ENCODE measurements around the gene SOBP.
"Not testable (repeated sequence)": the region's sequence is repeated elsewhere in the genome, so short reads cannot be mapped to it uniquely, and the experiment has no call there.

The SOBP gene

DNA sequence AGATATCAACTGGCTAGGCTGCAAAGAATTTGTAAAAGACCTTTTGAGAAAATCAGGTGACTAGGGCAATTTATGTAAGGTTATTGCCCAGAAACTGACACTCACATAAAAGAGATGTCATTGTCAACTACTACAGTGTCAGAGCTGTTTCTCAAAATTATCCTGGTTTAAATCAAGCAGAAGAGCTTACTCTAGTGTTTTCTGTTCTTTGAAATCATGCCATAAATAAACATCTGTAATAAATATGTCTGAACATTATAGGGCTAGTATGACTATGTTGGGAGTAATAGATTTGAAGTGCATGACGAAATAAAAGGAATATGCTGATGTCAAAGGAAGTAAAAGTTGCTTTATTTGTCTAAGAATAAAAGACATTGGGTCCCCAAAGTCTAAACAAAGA is 19.6 kb upstream of the SOBP start:
- CTCF ChIA-PET = interaction anchor here (1.0 to 2.0 kb wide), 2 partner anchors 12 to 152 kb away, joined by 3 to 4 read pairs; no protein-coding TSS in a partner anchor
- POLR2A ChIA-PET = no interaction called here
- DNase-seq (ENCODE audit: extremely low spot score) = no peak
- TF ChIP-seq, protein P1, sequence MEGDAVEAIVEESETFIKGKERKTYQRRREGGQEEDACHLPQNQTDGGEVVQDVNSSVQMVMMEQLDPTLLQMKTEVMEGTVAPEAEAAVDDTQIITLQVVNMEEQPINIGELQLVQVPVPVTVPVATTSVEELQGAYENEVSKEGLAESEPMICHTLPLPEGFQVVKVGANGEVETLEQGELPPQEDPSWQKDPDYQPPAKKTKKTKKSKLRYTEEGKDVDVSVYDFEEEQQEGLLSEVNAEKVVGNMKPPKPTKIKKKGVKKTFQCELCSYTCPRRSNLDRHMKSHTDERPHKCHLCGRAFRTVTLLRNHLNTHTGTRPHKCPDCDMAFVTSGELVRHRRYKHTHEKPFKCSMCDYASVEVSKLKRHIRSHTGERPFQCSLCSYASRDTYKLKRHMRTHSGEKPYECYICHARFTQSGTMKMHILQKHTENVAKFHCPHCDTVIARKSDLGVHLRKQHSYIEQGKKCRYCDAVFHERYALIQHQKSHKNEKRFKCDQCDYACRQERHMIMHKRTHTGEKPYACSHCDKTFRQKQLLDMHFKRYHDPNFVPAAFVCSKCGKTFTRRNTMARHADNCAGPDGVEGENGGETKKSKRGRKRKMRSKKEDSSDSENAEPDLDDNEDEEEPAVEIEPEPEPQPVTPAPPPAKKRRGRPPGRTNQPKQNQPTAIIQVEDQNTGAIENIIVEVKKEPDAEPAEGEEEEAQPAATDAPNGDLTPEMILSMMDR (IDR thresholded peaks at IDR 0.05; ENCODE audit: control extremely low read depth, extremely low read depth, low read depth, missing control alignments) = no peak

DNA sequence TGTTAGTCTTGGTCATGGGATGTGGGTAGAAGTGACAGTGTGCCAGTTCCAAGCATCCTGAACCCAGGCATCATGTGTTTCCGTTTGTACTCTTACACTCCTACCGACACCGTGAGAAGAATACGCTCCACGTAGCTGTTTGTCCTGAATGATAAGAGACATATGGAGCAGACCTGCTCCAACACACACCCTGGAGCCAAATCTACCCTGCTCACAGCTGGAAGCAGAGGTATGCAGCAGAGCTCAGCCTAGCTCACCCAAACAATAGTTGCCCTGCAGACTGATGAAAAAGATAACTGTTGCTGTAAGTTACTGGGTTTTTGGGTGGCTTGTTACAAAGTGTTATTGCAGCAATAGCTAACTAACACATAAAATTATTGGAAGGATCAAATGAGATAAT is 16.3 kb upstream of the SOBP start:
- TF ChIP-seq, protein P1 (IDR thresholded peaks at IDR 0.05; ENCODE audit: control extremely low read depth, extremely low read depth, low read depth, missing control alignments) = no peak
- no peak for DNase-seq (ENCODE audit: extremely low spot score)
- CTCF ChIA-PET = interaction anchor here (1.0 to 1.2 kb wide), 3 partner anchors 13 to 69 kb away, joined by 3 read pairs; no protein-coding TSS in a partner anchor
- POLR2A ChIA-PET = no interaction called here

DNA sequence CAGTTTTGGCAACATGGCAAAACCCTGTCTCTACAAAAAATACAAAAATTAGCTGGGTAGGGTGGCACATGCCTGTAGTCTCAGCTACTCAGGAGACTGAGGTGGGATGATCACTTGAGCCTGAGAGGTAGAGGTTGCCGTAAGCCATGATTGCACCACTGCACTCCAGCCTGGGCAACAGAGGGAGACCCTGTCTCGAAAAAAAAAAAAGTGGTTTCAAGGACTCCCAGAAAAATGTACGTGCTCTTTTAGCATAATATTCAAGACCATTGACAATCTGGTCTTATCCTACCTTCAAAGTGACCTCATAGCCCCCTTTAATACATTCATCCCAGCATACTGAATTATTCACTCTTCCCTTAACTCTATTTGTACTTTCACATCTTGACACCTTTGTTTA is 14.6 kb upstream of the SOBP start:
- DNase-seq (ENCODE audit: extremely low spot score); POLR2A ChIA-PET; CTCF ChIA-PET: not testable (repeated sequence)

DNA sequence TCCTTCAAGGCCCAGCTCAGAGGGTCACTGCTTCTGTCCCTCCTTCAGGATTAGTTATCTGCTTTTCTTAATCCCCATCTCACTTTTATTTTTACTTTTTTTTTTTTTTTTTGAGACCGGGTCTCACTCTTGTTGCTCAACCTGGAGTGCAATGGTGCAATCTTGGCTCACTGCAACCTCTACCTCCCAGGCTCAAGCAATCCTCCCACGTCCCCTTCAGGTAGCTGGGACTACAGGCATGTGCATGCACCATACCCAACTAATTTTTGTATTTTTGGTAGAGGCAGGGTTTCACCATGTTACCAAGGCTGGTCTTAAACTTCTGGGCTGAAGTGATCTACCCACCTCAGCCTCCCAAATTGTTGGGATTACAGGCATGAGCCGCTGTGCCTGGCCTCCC is 14.1 kb upstream of the SOBP start:
- DNase-seq (ENCODE audit: extremely low spot score); POLR2A ChIA-PET; CTCF ChIA-PET: not testable (repeated sequence)

DNA sequence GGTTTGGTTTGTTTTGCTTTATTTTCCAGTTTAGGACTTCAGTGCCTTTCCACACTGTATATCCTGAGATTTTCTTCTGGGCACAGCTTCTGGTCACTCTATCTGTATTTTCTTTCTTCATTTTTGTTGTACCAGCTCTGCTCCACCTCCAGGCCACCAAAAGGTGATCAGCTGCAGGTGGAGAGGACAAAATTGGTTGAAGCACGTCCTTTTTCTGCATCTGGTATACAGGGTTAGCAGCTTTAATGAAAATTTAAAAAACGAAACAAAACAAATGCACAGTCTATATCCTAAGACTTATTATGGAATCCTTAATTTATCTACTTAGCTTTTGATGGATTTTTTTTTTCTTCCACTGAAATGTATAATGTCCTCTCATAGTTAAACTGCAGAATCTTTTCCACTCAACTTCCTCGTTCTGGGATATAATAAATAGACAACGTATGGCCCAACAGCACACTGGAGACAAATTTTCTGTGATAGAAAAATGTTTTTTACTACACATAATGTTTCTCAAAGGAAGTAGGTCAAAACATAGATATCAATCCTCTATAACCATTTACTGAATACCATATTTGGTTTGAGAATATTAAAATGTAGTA is 10.7 kb upstream of the SOBP start:
- ChIA-PET CTCF (no interaction called here), POLR2A (no interaction called here)
- DNase-seq (ENCODE audit: extremely low spot score) = no peak
- TF ChIP-seq, protein P1 (IDR thresholded peaks at IDR 0.05; ENCODE audit: control extremely low read depth, extremely low read depth, low read depth, missing control alignments) = no peak

DNA sequence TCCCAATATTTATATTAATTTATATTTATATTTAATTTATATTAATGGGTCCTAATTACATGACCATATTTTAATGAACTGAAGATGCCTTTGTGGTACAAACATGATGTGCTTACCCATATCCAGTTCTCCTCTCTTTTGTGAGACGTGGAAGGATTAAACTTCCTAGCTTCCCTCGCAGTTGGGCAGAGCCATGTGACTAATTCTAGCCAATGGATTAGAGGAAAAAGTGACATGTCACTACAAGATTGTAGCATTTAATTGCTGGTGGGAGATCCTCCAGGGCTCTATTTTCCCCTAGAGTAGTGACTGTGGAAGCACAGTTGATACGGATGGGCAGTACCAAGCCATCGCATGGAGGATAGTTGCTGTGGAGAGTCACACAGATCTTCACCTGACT is 4.8 kb upstream of the SOBP start:
- DNase-seq (ENCODE audit: extremely low spot score) = no peak
- TF ChIP-seq, protein P1 (IDR thresholded peaks at IDR 0.05; ENCODE audit: control extremely low read depth, extremely low read depth, low read depth, missing control alignments) = no peak
- CTCF ChIA-PET = no interaction called here
- POLR2A ChIA-PET = no interaction called here

DNA sequence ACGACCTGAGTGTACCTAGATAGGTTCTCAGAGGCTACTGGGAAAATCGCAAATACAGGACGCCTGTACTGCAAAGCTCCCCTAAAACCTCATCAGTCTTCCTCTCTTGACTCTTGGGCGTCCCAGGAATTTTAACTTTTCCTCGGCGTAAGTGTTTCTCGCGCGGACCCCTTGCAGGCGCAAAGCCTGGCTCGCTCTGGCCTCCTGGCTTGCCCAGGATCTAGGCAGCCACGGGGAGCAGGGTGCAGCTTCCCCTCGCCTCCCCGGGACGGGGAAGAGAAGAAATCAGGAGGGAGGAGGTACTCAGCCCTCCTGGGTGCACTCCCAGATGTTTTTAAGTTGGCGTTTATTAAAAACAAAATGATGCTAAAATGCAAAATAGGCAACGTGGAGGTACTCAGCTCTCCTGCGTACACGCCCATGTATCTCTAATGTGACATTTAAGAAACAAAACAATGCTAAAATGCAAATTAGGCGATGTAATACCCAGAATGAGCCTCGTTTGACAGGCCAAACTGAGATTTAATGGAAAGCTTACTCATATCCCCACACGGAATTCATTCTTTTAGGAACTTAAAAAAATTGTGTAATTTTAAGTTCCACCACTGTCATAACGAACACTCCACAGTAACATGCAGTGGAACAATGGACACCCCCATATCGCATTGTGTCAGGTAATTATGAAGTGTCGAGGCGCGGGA is 1.6 kb upstream of the SOBP start:
- ChIA-PET CTCF (interaction anchor here (0.9 to 1.6 kb wide), 4 partner anchors 23 to 170 kb away, joined by 3 to 4 read pairs (median 3); no protein-coding TSS in a partner anchor), POLR2A (no interaction called here)
- TF ChIP-seq, protein P1 (IDR thresholded peaks at IDR 0.05; ENCODE audit: control extremely low read depth, extremely low read depth, low read depth, missing control alignments) = no peak
- peak; percentile 15 for DNase-seq (ENCODE audit: extremely low spot score)

All from GM10248 (cell line).